Chondrocyte (in vitro differentiated cells): ENCODE results near the gene ADD3. TPM values are rescaled to one million over a fixed set of nuclear protein-coding genes. Genes with fewer than 3 reads are reported as not detected.
"Not testable (repeated sequence)": the region's sequence is repeated elsewhere in the genome, so short reads cannot be mapped to it uniquely, and the experiment has no call there.

Source experiments
- DNase-seq: peaks from one replicate; pipeline ENCODE4 v3.0.0; 2021; ENCODE audit warnings: mixed read lengths, low spot score
- H3K27ac Mint-ChIP-seq: one replicate; pipeline ENCODE4 v1.8.0; 2021; ENCODE audit warnings: mild to moderate bottlenecking, moderate library complexity, mixed read lengths; ENCODE audit not compliant: unreplicated experiment
- H3K27me3 Mint-ChIP-seq: 2 replicates; pipeline ENCODE4 v1.8.0; 2021; ENCODE audit warnings: low read depth, mixed read lengths
- H3K36me3 Mint-ChIP-seq: 2 replicates; pipeline ENCODE4 v1.8.0; 2021; ENCODE audit warnings: low read depth, mixed read lengths
- H3K4me1 Mint-ChIP-seq: 2 replicates; pipeline ENCODE4 v1.8.0; 2021; ENCODE audit warnings: low read depth, mild to moderate bottlenecking, mixed read lengths
- H3K4me3 Mint-ChIP-seq: one replicate; pipeline ENCODE4 v1.8.0; 2021; ENCODE audit warnings: mild to moderate bottlenecking, moderate library complexity, mixed read lengths; ENCODE audit not compliant: unreplicated experiment
- H3K9me3 Mint-ChIP-seq: 2 replicates; pipeline ENCODE4 v1.8.0; 2021; ENCODE audit warnings: low read depth, mixed read lengths
- total RNA-seq: library from RNA; stranded (reverse); gene quantifications from 3 replicates; pipeline ENCODE4 v1.2.1, GENCODE V29; 2021
- TF ChIP-seq, protein P1 (sequence below): fragments of 200-600 bp; sonication (generic); IDR thresholded peaks from 2 replicates; pipeline ENCODE4 v1.5.0; 2021; ENCODE audit warnings: antibody characterized with exemption, mild to moderate bottlenecking, moderate library complexity

ADD3 gene
- total RNA-seq, 1 donor from 2014 or later: 75.1 TPM

DNA sequence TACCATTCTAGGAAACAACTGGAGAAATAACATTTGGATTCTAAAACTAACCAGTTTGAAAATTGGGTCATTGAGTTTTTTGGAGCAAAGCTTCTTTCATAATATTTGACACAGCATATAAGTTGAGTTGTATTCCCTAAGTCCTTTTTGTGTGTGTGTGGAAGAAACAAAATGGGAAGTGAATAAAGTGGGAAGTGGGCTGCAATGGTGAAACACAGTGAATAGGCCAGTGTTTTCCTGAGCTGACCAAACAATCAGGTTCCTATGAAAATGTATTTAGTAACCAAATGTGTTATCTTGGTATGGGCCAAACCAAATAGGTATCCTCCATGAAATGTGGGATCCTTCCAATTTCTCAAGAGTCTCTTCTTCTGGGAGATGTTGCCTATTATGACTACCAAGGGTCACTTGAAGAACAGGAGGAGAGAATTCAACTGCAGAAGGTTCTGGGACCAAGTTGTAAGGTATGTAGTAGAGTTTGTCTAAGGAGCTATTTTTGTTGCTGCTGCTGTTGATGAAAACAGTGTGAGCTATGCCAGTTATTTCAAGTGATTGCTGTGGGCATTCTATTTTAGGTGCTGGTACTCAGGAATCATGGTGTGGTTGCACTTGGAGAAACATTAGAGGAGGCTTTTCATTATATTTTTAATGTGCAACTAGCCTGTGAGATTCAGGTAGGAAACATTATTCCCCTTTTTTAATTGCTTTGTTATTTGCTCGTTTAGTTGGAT lies 111.3 kb downstream of the ADD3 start:
- Mint-ChIP-seq H3K36me3 (peaks cover 37% of the 10 kb centered on the region), H3K4me3 (no peak overlapping the region), H3K27ac (peak overlapping the region; percentile 22), H3K9me3 (no peaks in the 10 kb centered on the region), H3K4me1 (peaks cover 29% of the 10 kb centered on the region), H3K27me3 (no peaks in the 10 kb centered on the region)
- TF ChIP-seq, protein P1, sequence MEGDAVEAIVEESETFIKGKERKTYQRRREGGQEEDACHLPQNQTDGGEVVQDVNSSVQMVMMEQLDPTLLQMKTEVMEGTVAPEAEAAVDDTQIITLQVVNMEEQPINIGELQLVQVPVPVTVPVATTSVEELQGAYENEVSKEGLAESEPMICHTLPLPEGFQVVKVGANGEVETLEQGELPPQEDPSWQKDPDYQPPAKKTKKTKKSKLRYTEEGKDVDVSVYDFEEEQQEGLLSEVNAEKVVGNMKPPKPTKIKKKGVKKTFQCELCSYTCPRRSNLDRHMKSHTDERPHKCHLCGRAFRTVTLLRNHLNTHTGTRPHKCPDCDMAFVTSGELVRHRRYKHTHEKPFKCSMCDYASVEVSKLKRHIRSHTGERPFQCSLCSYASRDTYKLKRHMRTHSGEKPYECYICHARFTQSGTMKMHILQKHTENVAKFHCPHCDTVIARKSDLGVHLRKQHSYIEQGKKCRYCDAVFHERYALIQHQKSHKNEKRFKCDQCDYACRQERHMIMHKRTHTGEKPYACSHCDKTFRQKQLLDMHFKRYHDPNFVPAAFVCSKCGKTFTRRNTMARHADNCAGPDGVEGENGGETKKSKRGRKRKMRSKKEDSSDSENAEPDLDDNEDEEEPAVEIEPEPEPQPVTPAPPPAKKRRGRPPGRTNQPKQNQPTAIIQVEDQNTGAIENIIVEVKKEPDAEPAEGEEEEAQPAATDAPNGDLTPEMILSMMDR: no peak
- DNase-seq: no peak

DNA sequence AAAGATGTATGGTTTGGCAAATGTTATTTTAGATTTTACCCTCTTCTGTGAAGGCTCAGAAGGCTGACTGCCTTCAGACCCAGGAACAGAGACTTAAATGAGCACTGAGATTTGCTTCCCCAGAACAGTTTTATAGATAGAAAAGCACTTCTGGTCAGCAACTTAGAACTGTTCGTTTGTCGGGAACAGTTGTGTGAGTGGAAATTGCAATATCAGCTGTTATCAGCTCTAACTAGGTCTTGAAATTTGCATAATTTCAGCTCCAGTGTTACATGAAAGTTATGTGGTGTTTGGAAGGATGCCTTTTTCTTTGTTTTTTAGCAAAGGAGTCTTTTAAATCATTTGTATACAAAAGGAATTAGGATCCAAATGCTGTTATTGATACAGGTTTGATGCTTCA lies 115.8 kb downstream of the ADD3 start:
- Mint-ChIP-seq H3K27ac (no peak overlapping the region), H3K4me1 (peaks cover 12% of the 10 kb centered on the region), H3K9me3 (no peaks in the 10 kb centered on the region), H3K27me3 (no peaks in the 10 kb centered on the region), H3K36me3 (peaks cover 36% of the 10 kb centered on the region), H3K4me3 (no peak overlapping the region)
- TF ChIP-seq, protein P1: no peak
- no peak for DNase-seq

DNA sequence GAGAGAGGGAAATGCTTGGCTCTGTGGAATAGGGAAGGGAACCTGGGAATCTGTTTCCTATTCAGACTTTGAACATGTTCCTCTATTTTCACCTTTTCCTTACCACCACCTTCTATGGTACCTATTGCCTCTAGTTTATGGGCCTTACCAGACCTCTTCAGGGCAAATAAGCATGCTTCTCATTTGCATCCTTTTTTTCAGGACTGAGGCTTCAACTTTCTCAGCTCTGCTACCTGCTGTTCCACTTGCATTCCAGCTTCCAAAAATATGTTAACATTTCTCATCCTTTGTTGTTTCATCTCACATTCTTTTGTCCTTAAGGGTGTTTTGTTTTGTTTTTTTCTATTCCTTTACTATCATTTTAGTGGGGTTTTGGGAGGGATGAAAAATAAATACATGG lies 121.7 kb downstream of the ADD3 start:
- Mint-ChIP-seq H3K27me3 (no peaks in the 10 kb centered on the region), H3K27ac (no peak overlapping the region), H3K4me1 (peaks cover 2% of the 10 kb centered on the region), H3K36me3 (peaks cover 29% of the 10 kb centered on the region), H3K4me3 (no peak overlapping the region), H3K9me3 (peaks cover 2% of the 10 kb centered on the region)
- no peak for DNase-seq
- TF ChIP-seq, protein P1: no peak

DNA sequence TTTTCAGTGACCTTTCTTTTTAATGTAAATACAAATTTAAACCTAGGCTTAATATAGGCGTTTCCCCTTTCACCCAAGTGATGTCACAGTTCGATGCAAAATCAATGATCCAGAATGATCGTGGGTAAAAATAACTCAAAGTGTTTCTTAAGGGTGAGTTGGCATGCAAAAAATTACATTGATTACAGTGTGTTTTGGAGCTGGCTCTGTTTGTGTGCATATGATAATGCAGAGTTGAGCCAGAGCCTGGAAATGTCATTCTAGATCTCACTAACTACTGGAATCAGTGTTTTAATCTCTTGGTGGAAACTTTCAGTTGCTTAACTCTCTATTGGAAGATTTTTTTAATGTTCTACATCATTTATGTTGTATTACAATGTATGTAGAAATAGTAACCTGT lies 127.1 kb downstream of the ADD3 start:
- H3K4me1 Mint-ChIP-seq: peaks cover 15% of the 10 kb centered on the region
- no peak overlapping the region for H3K4me3 Mint-ChIP-seq
- H3K36me3 Mint-ChIP-seq: peaks cover 15% of the 10 kb centered on the region
- DNase-seq: no peak
- H3K9me3 Mint-ChIP-seq: peaks cover 2% of the 10 kb centered on the region
- no peaks in the 10 kb centered on the region for H3K27me3 Mint-ChIP-seq
- TF ChIP-seq, protein P1: no peak
- H3K27ac Mint-ChIP-seq: peak overlapping the region; percentile 22

DNA sequence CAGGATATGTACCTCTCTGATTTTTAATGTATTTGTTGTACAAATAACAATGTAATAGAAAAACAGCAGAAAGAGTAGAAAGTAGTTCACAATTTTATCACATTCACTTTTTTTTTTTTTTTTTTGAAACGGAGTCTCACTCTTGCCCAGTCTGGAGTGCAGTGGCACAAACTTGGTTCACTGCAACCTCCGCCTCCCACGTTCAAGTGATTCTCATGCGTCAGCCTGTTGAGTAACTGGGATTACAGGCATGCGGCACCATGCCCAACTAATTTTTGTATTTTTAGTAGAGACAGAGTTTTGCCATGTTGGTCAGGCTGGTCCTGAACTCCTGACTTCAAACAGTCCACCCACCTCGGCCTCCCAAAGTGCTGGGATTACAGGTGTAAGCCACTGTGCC lies 128.1 kb downstream of the ADD3 start:
- H3K36me3 Mint-ChIP-seq: peaks cover 12% of the 10 kb centered on the region
- H3K9me3 Mint-ChIP-seq, H3K27ac Mint-ChIP-seq, DNase-seq, H3K27me3 Mint-ChIP-seq, H3K4me3 Mint-ChIP-seq: not testable (repeated sequence)
- H3K4me1 Mint-ChIP-seq: peaks cover 15% of the 10 kb centered on the region

DNA sequence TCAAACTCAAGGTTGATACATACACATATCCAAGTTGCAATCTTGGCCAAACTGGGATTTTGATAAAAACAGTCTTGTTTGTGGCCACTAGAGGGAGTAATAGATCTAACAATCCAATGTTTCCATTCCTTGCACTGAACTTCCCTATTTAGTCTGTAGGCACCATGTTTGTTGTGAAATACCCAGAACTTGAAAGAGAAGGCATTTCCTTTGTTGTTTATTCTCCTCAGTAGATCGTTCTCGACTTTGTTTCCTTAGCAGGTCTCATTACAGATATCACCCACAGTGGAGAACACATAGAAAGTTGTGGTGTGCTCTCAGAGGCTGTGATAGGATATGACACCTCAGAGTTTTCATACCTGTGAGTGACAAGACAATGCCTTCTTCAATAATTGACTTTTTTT lies 129.4 kb downstream of the ADD3 start:
- no peak for DNase-seq
- H3K9me3 Mint-ChIP-seq: peaks cover 2% of the 10 kb centered on the region
- H3K27me3 Mint-ChIP-seq: no peaks in the 10 kb centered on the region
- TF ChIP-seq, protein P1: peak; percentile 91
- no peak overlapping the region for H3K27ac Mint-ChIP-seq
- H3K4me3 Mint-ChIP-seq: no peak overlapping the region
- H3K36me3 Mint-ChIP-seq: peaks cover 6% of the 10 kb centered on the region
- H3K4me1 Mint-ChIP-seq: peaks cover 18% of the 10 kb centered on the region
